GM04504 (cell line): ENCODE data around the gene CSNK1A1L.
"Not testable (repeated sequence)": the region's sequence is repeated elsewhere in the genome, so short reads cannot be mapped to it uniquely, and the experiment has no call there.

Source experiments
- DNase-seq: peaks from one replicate; pipeline ENCODE4 v3.0.0-alpha.2; 2012; ENCODE audit warnings: low read depth

Gene CSNK1A1L

DNA sequence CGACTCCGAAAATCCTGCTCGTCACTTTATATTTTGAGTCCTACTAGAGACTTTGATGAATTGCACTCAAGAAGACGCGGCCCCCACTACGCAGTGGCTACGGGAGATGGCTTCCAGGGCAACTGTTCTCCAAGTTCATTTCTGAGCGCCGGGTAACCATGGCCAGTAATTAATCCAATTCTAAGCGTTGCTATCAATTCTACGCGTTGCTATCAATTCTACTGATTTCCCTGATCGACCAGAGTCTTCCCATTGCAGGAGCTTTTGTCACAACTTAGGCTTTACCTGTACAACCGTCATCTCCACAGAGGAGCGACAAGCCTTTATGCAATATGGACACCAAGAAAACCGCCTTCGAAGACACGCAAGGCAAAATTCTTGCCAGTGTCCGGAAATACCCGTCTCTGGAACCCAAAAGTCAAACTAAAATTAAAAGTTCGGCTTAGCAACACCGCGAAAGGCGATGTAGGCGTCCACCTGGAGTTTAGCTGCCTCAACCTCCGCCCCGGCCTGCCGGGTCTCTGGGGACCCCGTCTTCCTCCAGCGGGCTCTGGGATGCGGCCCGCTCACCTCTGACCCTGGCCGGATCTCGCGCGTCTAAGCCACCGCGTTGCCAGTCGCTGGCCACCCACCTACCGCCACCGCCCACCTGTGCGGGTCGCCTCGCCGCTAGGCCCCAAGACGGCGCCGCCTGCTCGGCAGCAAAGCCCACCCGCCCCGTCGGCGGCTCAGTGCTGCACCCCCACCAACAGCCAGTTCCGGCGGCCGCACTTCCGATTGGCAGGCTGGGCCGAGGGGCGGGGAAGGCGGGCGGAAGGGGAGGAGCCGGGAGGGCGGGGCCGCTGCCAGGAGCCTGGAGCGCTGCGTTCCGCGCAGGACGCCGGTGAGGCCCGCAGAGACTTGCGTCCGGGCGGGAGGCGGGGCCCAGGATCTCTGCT, 46.3 kb downstream of the CSNK1A1L start, which contains the start of gene SUPT20H:
SUPT20H (minus strand) TSS at position 779 of the 938 bp plus-strand sequence. CDS start 8,198 bp downstream, outside the sequence.
- DNase-seq: peak; percentile 73

DNA sequence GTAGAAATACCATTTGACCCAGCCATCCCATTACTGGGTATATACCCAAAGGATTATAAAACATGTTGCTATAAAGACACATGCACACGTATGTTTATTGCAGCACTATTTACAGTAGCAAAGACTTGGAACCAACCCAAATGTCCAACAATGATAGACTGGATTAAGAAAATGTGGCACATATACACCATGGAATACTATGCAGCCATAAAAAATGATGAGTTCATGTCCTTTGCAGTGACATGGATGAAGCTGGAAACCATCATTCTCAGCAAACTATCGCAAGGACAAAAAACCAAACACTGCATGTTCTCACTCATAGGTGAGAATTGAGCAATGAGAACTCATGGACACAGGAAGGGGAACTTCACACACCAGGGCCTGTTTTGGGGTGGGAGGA, 49.2 kb downstream of the CSNK1A1L start:
- DNase-seq: not testable (repeated sequence)
